ENCODE results near the gene ADORA2A.

ADORA2A gene

DNA sequence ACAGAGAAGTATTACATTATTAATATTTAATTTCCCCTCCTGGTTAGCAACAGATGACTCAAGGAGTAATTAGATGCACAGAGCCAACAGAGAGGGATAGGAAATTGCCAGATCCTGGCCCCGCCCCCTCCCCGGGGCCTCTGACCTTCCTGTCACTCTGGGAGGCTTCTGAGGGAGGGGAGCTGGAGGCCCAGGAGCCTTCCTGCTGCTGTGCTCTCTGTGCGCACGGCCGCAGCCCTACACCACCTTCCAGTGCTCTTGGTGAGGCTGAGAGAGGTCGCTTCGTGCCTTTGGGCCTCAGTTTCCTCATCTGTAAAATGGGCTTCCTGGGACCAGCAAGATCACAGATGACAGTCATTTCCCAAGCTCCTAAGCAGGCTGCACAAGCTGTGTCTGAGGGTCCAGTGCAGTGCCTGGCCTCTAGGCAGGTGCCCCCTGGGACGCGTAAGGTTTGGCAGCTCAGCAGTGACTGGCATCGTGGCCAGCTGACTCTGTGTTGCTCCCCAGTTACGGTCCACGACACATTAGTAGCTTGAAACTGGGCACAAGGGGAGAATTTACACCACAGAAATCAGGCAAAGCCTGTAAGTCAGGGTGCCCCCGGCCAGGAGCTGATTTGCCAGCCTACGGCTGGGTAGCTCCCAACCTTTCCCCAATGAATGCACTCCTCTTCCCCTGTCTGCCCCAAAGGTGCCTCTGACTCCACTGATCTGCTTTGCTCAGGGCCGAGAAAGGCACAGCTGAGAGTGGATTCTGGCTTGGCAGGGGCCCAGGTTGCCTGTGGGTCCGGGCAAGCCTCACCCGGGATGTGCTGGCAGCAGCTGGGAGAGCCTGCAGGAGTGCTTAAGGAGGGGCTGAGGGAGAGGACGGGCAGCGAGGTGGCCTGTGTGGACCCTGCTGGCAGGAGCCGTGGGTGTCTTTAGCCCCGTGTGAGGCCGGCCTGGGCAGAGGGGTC lies 2.3 kb downstream of the ADORA2A start:
- H3K4me1 ChIP-seq (ENCODE audit: control insufficient read depth, insufficient read depth, low read length) = peaks cover 4% of the 10 kb centered on the region
- no peak overlapping the region for H3K9ac ChIP-seq (ENCODE audit: low read depth, low read length)
- peaks cover 12% of the 10 kb centered on the region for H3K27me3 ChIP-seq (ENCODE audit: control insufficient read depth, insufficient read depth, low read length)
- no peak overlapping the region for H3K4me3 ChIP-seq (ENCODE audit: low read depth, low read length)
- H3K9me3 ChIP-seq (ENCODE audit: control insufficient read depth, insufficient read depth, low read length) = no peaks in the 10 kb centered on the region
- H3K36me3 ChIP-seq (ENCODE audit: control insufficient read depth, insufficient read depth, low read length) = peaks cover 3% of the 10 kb centered on the region

DNA sequence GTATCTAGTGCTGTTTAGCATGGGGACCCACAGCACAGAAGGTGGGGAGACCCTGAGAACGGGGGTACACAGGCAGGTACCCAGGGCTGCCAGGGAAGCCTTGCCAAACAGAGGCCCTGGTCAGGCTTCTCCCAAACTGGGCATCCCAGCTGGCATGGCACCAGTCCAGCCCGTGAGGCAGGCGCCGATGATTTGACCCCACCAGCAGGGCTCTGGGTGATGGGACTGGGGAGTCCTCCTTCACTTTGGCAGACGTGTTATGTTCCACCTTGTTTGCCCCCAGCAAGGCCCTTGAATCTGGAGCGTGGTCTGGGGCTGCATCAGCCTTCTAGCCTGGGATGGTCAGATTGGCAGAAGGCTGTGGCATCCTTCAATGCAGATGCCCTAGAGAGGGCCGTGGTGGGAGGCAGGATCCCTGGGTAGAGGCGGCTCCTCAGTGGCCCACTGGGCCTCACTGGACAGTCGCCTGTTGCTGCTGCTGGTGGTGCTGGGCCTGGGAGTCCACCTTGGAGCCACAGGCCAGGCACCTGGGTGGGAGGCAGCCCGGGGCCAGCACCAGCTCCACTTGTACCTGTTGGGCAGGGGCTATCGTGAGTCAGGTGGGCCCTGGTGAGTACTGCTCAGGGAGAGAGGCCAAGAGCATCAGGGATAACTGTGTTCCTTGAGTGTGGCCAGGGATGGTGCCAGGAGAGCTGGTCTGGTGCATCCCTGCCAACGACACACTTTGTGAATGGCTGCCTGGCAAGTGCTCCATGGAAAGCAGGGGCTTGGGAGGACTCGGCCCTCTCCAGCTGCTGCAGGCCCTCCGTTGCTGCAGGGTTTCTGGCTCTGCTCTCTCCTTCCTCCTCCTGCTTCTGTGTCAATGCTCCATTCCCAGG lies 3.3 kb downstream of the ADORA2A start:
- peaks cover 4% of the 10 kb centered on the region for H3K4me1 ChIP-seq (ENCODE audit: control insufficient read depth, insufficient read depth, low read length)
- H3K9me3 ChIP-seq (ENCODE audit: control insufficient read depth, insufficient read depth, low read length) = no peaks in the 10 kb centered on the region
- H3K36me3 ChIP-seq (ENCODE audit: control insufficient read depth, insufficient read depth, low read length) = peaks cover 6% of the 10 kb centered on the region
- H3K27me3 ChIP-seq (ENCODE audit: control insufficient read depth, insufficient read depth, low read length) = peaks cover 4% of the 10 kb centered on the region
- no peak overlapping the region for H3K4me3 ChIP-seq (ENCODE audit: low read depth, low read length)
- H3K9ac ChIP-seq (ENCODE audit: low read depth, low read length) = no peak overlapping the region

DNA sequence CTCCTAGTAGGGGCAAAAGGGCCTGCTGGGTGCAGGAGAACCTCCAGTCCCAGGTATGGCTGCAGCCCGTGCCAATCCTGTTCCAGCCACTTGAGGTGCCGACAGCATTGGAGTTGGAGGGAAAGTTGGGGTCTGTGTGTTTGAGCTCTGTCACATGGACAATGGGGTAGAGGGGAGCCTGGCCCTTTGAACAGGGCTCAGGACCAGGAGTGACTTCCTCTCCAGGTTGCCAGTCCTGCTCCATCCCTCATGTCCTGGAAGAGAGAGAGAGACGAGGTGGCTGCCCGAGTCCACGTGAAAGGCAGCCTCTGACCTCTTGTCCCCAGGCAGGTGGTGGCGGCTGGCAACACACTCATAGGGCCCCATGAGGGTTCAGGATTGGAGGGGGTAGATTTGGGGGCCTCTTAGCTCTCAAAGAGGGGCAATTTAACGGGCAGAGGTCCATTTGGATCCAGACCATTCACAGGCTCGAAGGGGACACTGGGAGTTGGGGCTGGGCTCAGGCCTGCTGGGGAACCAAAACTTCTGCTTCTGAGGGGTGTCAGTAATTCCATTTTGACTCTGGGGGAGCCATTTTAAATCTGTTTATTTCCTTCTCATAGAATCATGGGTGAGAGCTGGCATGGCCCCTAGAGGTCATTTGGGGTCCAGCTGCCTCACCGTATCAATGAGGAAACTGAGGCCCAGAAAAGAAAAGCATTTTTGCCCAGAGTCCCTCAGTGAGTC lies 4.1 kb downstream of the ADORA2A start:
- no peaks in the 10 kb centered on the region for H3K9me3 ChIP-seq (ENCODE audit: control insufficient read depth, insufficient read depth, low read length)
- no peak overlapping the region for H3K4me3 ChIP-seq (ENCODE audit: low read depth, low read length)
- peaks cover 6% of the 10 kb centered on the region for H3K36me3 ChIP-seq (ENCODE audit: control insufficient read depth, insufficient read depth, low read length)
- peaks cover 4% of the 10 kb centered on the region for H3K4me1 ChIP-seq (ENCODE audit: control insufficient read depth, insufficient read depth, low read length)
- no peaks in the 10 kb centered on the region for H3K27me3 ChIP-seq (ENCODE audit: control insufficient read depth, insufficient read depth, low read length)
- H3K9ac ChIP-seq (ENCODE audit: low read depth, low read length) = no peak overlapping the region

DNA sequence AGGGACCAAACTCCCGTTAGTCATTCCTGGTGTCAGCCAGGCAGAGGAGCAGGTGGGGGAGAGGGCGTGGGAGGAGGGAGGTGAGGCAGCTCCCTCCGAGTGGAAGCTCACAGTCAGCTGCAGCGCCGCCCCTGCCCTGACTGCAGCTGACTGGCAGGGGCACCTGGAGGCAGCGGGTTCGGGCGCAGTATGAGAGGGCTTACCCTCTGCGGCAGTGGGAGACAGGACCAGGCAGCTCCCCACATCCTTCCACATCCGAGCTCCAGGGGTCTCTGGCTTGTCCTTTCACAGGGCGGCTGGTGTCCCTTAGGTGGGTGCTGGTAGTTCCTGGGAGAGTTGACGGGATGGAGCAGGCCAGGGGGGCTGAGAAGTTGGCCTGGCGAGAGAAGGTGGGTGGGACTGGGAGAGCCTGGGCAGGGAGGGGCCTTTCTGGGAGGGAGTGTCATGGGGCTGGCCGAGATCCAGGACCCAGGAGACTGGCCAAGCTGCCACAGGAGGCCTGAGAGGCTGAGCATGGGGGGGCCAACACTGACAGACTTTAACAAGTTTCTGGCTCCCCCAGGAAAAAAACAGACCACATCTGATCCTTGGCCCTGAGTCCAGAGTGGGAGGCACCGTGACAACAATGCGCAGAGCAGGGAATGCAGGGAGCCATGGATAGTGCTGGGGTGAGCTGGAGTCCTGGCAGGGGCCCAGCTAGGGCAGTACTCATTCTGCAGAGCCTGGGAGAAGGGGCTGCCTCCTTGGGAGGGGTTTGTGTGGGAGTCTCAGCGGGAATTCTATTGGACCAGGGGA lies 4.9 kb downstream of the ADORA2A start:
- peaks cover 6% of the 10 kb centered on the region for H3K36me3 ChIP-seq (ENCODE audit: control insufficient read depth, insufficient read depth, low read length)
- H3K27me3 ChIP-seq (ENCODE audit: control insufficient read depth, insufficient read depth, low read length) = no peaks in the 10 kb centered on the region
- no peak overlapping the region for H3K9ac ChIP-seq (ENCODE audit: low read depth, low read length)
- H3K9me3 ChIP-seq (ENCODE audit: control insufficient read depth, insufficient read depth, low read length) = no peaks in the 10 kb centered on the region
- no peak overlapping the region for H3K4me3 ChIP-seq (ENCODE audit: low read depth, low read length)
- H3K4me1 ChIP-seq (ENCODE audit: control insufficient read depth, insufficient read depth, low read length) = peaks cover 4% of the 10 kb centered on the region

DNA sequence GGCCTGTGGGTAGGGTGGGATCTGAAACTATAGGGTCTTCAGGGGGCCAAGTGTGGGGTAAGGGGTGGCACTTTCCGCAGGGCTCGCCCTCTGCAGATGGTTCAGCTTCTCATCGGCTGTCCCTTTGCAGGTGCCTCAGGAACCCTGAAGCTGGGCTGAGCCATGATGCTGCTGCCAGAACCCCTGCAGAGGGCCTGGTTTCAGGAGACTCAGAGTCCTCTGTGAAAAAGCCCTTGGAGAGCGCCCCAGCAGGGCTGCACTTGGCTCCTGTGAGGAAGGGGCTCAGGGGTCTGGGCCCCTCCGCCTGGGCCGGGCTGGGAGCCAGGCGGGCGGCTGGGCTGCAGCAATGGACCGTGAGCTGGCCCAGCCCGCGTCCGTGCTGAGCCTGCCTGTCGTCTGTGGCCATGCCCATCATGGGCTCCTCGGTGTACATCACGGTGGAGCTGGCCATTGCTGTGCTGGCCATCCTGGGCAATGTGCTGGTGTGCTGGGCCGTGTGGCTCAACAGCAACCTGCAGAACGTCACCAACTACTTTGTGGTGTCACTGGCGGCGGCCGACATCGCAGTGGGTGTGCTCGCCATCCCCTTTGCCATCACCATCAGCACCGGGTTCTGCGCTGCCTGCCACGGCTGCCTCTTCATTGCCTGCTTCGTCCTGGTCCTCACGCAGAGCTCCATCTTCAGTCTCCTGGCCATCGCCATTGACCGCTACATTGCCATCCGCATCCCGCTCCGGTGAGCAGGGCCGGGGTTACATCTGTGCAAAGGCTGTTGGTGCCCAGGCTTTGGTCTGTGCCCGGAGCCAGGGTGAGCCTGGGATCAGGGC lies 5.8 kb downstream of the ADORA2A start:
- H3K4me3 ChIP-seq (ENCODE audit: low read depth, low read length) = no peak overlapping the region
- no peaks in the 10 kb centered on the region for H3K9me3 ChIP-seq (ENCODE audit: control insufficient read depth, insufficient read depth, low read length)
- H3K36me3 ChIP-seq (ENCODE audit: control insufficient read depth, insufficient read depth, low read length) = peaks cover 6% of the 10 kb centered on the region
- no peak overlapping the region for H3K9ac ChIP-seq (ENCODE audit: low read depth, low read length)
- peaks cover 4% of the 10 kb centered on the region for H3K4me1 ChIP-seq (ENCODE audit: control insufficient read depth, insufficient read depth, low read length)
- H3K27me3 ChIP-seq (ENCODE audit: control insufficient read depth, insufficient read depth, low read length) = no peaks in the 10 kb centered on the region

DNA sequence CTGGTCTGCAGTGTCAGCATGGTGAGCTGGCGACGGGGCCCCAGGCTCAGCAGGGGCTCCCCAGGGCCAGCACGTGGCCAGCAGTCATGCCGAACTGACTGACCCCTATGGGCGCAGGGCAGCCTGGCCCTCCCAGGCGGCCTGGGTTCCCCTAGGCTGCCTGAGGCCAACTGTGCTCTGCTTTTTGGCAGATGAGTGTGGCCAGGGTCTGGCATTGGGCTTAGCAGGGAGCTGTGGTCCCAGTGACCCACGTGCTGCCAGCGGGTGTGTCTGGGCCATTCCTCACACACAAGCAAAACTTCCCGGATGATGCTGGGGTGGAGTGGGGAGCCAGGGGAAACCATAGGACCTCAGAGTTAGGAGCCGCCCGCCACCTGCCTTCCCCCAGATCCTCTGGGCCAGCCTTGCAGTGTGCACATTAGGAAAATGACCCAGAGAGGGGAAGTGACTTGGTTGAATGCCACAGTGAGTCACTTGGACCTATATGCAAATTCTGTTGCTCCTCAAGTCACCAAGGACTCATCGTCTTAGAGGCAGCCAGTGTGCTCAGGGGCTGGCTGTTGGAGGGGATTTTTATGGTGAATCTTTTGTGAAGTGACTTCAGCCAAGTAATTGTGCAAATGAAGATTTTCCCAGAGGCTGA lies 6.5 kb downstream of the ADORA2A start:
- no peaks in the 10 kb centered on the region for H3K27me3 ChIP-seq (ENCODE audit: control insufficient read depth, insufficient read depth, low read length)
- no peak overlapping the region for H3K4me3 ChIP-seq (ENCODE audit: low read depth, low read length)
- H3K9ac ChIP-seq (ENCODE audit: low read depth, low read length) = no peak overlapping the region
- peaks cover 1% of the 10 kb centered on the region for H3K4me1 ChIP-seq (ENCODE audit: control insufficient read depth, insufficient read depth, low read length)
- H3K9me3 ChIP-seq (ENCODE audit: control insufficient read depth, insufficient read depth, low read length) = no peaks in the 10 kb centered on the region
- H3K36me3 ChIP-seq (ENCODE audit: control insufficient read depth, insufficient read depth, low read length) = peaks cover 6% of the 10 kb centered on the region

DNA sequence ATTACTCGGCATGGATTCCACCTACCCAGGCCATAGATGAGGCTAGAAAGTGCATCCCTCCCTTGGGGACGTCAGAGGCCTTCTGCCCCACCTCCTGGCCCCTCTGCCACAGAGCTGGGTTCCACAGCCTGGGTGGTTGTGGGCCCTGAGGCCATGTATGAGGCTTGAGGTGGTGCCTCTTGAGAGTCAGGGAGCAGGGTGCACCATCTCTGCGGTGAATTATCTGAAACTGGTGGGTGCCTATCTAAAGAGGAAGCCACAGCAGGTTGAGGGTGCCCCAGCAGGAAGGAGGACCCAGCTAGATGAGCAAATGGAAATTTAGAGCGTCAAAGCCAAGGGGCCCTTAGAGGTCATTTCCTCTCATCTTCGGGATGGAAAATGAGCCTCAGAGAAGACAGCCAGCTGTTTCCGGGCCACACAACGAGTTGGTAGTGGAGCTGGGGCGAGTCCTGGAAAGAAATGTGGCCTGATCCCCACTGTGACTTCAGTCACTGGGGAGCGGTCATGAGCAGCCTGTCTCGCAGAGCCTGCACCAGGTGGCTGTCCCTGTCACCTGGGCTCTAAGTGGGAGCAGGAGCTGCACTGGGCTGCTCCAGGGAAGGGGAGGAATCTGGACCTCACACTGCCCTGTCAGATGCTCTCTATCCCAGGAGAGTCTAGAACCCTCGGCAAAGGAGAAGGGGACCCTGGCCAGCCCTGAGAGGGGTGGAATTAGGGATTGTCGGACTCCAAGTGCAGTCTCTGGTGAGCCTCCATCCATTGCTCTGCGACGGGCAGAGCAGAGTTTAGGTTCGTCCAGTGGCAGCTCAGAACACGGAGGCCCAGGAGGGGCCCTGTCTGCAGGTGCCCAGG lies 7.3 kb downstream of the ADORA2A start:
- Histone ChIP-seq H3K36me3 (ENCODE audit: control insufficient read depth, insufficient read depth, low read length) (peaks cover 6% of the 10 kb centered on the region), H3K4me3 (ENCODE audit: low read depth, low read length) (no peak overlapping the region), H3K27me3 (ENCODE audit: control insufficient read depth, insufficient read depth, low read length) (no peaks in the 10 kb centered on the region), H3K4me1 (ENCODE audit: control insufficient read depth, insufficient read depth, low read length) (no peaks in the 10 kb centered on the region), H3K9me3 (ENCODE audit: control insufficient read depth, insufficient read depth, low read length) (no peaks in the 10 kb centered on the region), H3K9ac (ENCODE audit: low read depth, low read length) (no peak overlapping the region)

DNA sequence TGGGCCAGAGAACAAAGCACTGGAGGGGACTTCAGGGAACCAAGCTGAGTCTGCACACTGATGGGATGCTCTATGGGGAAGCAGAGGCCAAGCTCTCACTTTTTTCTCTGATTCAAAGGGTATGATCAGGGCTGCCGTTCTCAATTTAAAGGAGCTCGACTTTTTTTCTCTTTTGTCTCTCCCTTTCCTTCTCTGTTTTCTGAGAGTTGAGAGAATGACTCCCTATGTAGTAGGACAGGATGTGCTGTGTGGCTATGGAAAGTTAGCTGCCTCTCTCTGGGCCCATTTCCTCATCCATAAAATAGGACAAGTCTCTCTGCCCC lies 7.9 kb downstream of the ADORA2A start:
- H3K36me3 ChIP-seq (ENCODE audit: control insufficient read depth, insufficient read depth, low read length) = peaks cover 6% of the 10 kb centered on the region
- H3K4me1 ChIP-seq (ENCODE audit: control insufficient read depth, insufficient read depth, low read length) = no peaks in the 10 kb centered on the region
- H3K9ac ChIP-seq (ENCODE audit: low read depth, low read length) = no peak overlapping the region
- no peaks in the 10 kb centered on the region for H3K9me3 ChIP-seq (ENCODE audit: control insufficient read depth, insufficient read depth, low read length)
- H3K27me3 ChIP-seq (ENCODE audit: control insufficient read depth, insufficient read depth, low read length) = no peaks in the 10 kb centered on the region
- no peak overlapping the region for H3K4me3 ChIP-seq (ENCODE audit: low read depth, low read length)

DNA sequence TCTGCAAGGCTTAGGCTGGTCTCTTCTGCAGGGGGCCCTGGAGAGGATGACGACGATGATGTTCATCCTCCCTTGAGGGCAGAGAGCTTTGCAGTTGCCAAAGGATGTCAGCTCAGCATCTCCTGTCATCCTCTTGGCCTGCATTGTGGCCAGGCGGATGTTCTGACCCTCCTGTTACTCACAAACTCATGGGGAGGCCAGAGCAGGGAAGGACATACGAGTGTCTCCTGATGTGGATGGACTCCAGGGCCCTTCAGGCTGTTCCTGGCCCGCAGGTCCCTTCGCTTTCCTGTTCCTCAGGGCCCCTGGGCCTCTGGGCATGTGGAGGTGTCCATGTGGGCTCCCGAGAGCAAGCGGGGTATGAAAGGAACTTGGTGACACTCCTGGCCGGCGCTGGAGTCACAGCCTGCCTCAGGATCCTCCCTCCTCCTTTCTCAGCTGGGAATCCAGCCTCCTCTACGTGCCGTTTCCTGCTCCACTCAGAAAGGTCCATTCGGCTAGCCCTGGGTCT lies 8.5 kb downstream of the ADORA2A start:
- H3K4me1 ChIP-seq (ENCODE audit: control insufficient read depth, insufficient read depth, low read length) = no peaks in the 10 kb centered on the region
- no peaks in the 10 kb centered on the region for H3K9me3 ChIP-seq (ENCODE audit: control insufficient read depth, insufficient read depth, low read length)
- peaks cover 8% of the 10 kb centered on the region for H3K36me3 ChIP-seq (ENCODE audit: control insufficient read depth, insufficient read depth, low read length)
- no peak overlapping the region for H3K4me3 ChIP-seq (ENCODE audit: low read depth, low read length)
- no peak overlapping the region for H3K9ac ChIP-seq (ENCODE audit: low read depth, low read length)
- no peaks in the 10 kb centered on the region for H3K27me3 ChIP-seq (ENCODE audit: control insufficient read depth, insufficient read depth, low read length)
